Chondrocyte (in vitro differentiated cells): ENCODE measurements around the gene COX7A2L. TPM values are rescaled to one million over a fixed set of nuclear protein-coding genes. Genes with fewer than 3 reads are reported as not detected.

Experiments
- DNase-seq: peaks from one replicate; pipeline ENCODE4 v3.0.0; 2021; ENCODE audit warnings: mixed read lengths, low spot score
- H3K27ac Mint-ChIP-seq: one replicate; pipeline ENCODE4 v1.8.0; 2021; ENCODE audit warnings: mild to moderate bottlenecking, moderate library complexity, mixed read lengths; ENCODE audit not compliant: unreplicated experiment
- H3K27me3 Mint-ChIP-seq: 2 replicates; pipeline ENCODE4 v1.8.0; 2021; ENCODE audit warnings: low read depth, mixed read lengths
- H3K36me3 Mint-ChIP-seq: 2 replicates; pipeline ENCODE4 v1.8.0; 2021; ENCODE audit warnings: low read depth, mixed read lengths
- H3K4me1 Mint-ChIP-seq: 2 replicates; pipeline ENCODE4 v1.8.0; 2021; ENCODE audit warnings: low read depth, mild to moderate bottlenecking, mixed read lengths
- H3K4me3 Mint-ChIP-seq: one replicate; pipeline ENCODE4 v1.8.0; 2021; ENCODE audit warnings: mild to moderate bottlenecking, moderate library complexity, mixed read lengths; ENCODE audit not compliant: unreplicated experiment
- H3K9me3 Mint-ChIP-seq: 2 replicates; pipeline ENCODE4 v1.8.0; 2021; ENCODE audit warnings: low read depth, mixed read lengths
- total RNA-seq: library from RNA; stranded (reverse); gene quantifications from 3 replicates; pipeline ENCODE4 v1.2.1, GENCODE V29; 2021
- TF ChIP-seq, protein P1 (sequence below): fragments of 200-600 bp; sonication (generic); IDR thresholded peaks from 2 replicates; pipeline ENCODE4 v1.5.0; 2021; ENCODE audit warnings: antibody characterized with exemption, mild to moderate bottlenecking, moderate library complexity

Gene COX7A2L
- total RNA-seq, 1 donor from 2014 or later: 105 TPM

DNA sequence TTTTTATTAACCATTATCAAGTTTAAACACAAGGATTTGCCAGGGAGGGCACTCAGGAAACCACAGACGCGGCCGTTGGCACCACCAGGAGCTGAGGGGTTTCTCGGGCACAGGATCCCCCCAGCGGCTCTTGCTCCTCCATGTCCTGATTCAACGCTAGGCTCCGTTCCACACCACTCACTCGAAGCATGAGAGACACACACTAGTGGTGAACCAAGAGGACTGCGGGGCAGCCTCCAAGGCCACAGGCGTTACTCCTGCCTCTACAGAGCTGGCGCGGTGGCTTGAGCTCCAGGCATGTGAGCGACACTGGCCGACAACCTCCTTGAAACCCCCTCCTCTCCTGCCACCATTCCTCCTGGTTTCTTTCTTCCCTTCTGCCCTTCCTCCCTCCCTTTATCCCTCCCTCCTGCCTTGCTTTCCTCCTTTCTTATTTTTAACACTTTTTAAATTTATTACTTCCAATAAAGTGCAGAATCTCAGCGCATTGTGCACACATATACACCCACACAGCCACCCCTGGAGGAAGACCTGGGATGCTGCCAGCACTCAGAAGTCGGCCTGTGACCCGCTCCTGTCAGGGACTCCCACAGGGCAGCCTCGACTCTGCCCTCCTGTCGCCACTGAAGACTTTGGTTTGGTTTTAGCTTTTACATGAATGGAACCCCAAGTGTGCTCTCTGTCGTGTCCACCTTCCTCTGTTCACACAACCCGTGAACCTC is 21.7 kb downstream of the COX7A2L start:
- Mint-ChIP-seq H3K4me3 (no peak overlapping the region), H3K4me1 (peaks cover 41% of the 10 kb centered on the region), H3K9me3 (no peaks in the 10 kb centered on the region), H3K36me3 (peaks cover 30% of the 10 kb centered on the region), H3K27me3 (no peaks in the 10 kb centered on the region), H3K27ac (peak overlapping the region; percentile 30)
- TF ChIP-seq, protein P1, sequence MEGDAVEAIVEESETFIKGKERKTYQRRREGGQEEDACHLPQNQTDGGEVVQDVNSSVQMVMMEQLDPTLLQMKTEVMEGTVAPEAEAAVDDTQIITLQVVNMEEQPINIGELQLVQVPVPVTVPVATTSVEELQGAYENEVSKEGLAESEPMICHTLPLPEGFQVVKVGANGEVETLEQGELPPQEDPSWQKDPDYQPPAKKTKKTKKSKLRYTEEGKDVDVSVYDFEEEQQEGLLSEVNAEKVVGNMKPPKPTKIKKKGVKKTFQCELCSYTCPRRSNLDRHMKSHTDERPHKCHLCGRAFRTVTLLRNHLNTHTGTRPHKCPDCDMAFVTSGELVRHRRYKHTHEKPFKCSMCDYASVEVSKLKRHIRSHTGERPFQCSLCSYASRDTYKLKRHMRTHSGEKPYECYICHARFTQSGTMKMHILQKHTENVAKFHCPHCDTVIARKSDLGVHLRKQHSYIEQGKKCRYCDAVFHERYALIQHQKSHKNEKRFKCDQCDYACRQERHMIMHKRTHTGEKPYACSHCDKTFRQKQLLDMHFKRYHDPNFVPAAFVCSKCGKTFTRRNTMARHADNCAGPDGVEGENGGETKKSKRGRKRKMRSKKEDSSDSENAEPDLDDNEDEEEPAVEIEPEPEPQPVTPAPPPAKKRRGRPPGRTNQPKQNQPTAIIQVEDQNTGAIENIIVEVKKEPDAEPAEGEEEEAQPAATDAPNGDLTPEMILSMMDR: no peak
- DNase-seq: no peak

DNA sequence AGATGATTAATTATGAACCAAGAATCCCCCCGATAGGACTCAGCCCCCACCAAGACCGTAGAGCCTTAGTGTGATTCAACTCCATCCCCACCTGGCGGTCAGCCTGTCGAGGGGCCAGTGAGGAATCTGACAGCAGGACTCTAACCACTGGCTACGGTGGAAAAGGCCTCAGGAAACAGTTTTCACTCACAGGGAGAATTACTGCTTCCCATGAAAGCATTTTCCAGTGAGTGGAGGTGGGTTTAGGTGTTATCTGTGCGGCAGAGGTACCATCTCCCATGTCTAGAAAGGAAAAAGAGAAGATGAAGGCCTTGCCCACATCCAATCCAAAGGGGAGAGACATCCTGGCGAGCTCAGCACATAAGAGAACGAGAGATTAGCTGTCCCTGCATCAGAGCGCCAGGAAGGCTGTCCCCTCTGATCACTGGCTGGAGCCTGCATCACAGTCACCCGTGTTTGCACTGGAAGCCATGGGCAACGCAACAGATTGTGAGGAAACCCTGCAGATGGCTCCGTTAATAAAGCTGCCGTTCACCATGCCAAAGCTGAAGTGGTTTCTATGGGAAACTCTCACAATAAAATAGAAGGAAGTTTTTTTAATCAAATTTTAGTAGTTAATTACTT is 22.3 kb downstream of the COX7A2L start:
- Mint-ChIP-seq H3K27me3 (no peaks in the 10 kb centered on the region), H3K9me3 (no peaks in the 10 kb centered on the region), H3K36me3 (peaks cover 31% of the 10 kb centered on the region), H3K27ac (no peak overlapping the region), H3K4me1 (peaks cover 41% of the 10 kb centered on the region), H3K4me3 (no peak overlapping the region)
- no peak for DNase-seq
- TF ChIP-seq, protein P1: no peak

DNA sequence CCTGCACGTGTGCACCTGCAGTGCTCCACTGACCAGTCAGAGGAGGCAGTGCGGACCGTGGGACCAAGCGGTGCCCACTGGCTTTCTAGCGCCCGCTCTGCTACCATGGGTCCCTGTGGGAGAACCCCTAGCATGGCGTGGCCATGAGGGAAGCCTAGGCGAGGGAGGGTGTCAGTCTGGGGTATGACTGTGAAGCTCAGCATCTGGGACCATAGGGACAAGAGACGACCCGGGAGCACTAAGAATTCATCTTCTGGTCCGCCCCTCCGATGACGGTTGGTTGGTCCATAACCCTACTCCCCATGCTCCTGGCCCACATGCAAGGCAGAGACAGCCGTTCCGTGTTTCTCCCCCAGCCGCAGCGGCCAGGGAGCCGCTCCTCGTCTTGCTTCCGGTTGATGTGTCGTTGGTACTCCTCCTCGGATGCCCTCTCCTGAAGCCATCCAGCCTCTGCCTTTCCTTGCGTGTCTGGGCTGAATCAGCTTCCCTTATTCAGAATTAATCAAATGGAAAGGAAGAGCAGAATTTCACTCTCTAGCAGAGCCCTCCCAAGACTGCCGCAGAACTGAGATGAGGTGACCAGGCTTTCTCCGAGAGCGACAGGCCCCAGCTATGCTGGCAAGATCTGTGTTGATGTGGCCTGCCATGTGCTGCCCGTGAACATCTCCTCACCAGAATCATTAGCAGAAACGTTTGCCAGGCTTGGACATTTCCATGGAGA is 23.0 kb downstream of the COX7A2L start:
- H3K9me3 Mint-ChIP-seq: no peaks in the 10 kb centered on the region
- no peak for DNase-seq
- H3K36me3 Mint-ChIP-seq: peaks cover 38% of the 10 kb centered on the region
- H3K27me3 Mint-ChIP-seq: no peaks in the 10 kb centered on the region
- TF ChIP-seq, protein P1: no peak
- H3K4me3 Mint-ChIP-seq: no peak overlapping the region
- peak overlapping the region; percentile 3 for H3K27ac Mint-ChIP-seq
- H3K4me1 Mint-ChIP-seq: peaks cover 36% of the 10 kb centered on the region

DNA sequence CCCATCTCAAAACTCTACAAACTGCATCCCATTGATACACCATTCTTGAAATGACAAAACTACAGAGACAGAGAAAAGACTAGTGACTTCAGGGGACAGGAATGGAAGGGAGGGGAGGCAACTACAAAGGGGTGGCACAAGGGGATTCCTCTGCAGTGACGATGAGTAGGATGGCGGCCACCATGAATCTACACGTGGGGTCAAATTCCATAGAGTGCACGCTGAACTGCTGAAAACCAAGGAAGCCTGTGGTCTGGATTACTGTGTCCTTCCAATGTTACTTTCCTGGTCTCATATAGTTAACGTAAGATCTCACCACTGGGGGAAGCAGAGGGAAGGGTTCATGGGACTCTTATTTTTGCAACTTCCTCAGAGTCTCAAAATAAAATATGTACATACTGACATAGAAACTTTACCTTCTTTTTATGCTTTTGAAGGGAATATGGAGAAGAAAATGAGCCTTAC is 23.6 kb downstream of the COX7A2L start:
- Mint-ChIP-seq H3K27me3 (no peaks in the 10 kb centered on the region), H3K4me1 (peaks cover 30% of the 10 kb centered on the region), H3K36me3 (peaks cover 41% of the 10 kb centered on the region), H3K27ac (no peak overlapping the region), H3K4me3 (no peak overlapping the region), H3K9me3 (no peaks in the 10 kb centered on the region)
- TF ChIP-seq, protein P1: peak; percentile 36
- no peak for DNase-seq

DNA sequence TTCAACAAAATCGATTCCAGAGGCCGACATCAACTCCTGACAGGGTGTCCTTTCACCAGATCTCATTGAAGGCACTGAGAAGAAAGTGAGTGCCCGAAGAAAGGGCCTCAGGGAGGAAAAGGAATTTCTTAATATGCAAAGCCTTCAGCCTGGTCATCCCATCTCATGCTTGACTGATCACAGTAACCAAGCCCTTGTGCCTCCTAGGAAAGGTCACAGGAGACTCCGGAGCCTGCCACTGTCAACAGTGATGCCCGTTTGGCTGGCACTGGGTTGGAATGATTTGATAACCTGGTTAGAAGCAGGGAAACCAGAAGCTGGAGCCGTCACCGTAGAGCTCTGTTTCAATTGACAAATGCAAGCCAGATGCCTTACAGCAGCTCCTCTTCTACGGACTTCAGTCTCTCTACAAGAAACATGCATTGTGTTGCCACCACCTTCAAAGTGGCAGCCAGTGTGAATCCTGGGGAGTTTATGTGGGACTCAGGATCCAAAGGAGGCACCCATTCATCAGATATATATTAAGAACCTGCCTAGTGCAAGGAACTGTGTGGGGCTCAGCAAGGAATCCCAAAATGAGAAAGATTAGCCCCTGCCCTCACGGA is 24.6 kb downstream of the COX7A2L start:
- H3K27me3 Mint-ChIP-seq: no peaks in the 10 kb centered on the region
- no peak overlapping the region for H3K27ac Mint-ChIP-seq
- no peaks in the 10 kb centered on the region for H3K9me3 Mint-ChIP-seq
- peaks cover 30% of the 10 kb centered on the region for H3K4me1 Mint-ChIP-seq
- DNase-seq: no peak
- TF ChIP-seq, protein P1: no peak
- no peak overlapping the region for H3K4me3 Mint-ChIP-seq
- peaks cover 47% of the 10 kb centered on the region for H3K36me3 Mint-ChIP-seq
